SK-N-MC (cell line): ENCODE results near the gene PRSS12.

Experiments used
- DNase-seq: peaks from one replicate; pipeline ENCODE4 v3.0.0-alpha.2; 2011; ENCODE audit warnings: low read depth, low spot score
- H3K27ac ChIP-seq: fragments of 200-600 bp; sonication (generic); 2 replicates; pipeline ENCODE4 v1.5.1; 2016; ENCODE audit warnings: mixed run types
- H3K36me3 ChIP-seq: fragments of 200-600 bp; sonication (generic); 2 replicates; pipeline ENCODE4 v1.6.1; 2017; ENCODE audit warnings: antibody characterized with exemption, low read length, mixed read lengths; ENCODE audit not compliant: insufficient read depth
- H3K4me3 ChIP-seq: fragments of 200-600 bp; sonication (generic); 2 replicates; pipeline ENCODE4 v1.5.1; 2016
- H3K9ac ChIP-seq: fragments of 200-600 bp; sonication (generic); 2 replicates; pipeline ENCODE4 v1.8.0; 2017; ENCODE audit warnings: mixed run types, mixed read lengths; ENCODE audit not compliant: insufficient read length
- H3K9me3 ChIP-seq: fragments of 200-600 bp; sonication (generic); 2 replicates; pipeline ENCODE4 v1.6.1; 2017; ENCODE audit warnings: low read depth, mild to moderate bottlenecking, antibody characterized with exemption, low read length, moderate library complexity, mixed read lengths
- EZH2 ChIP-seq: fragments of 200-600 bp; sonication (generic); IDR thresholded peaks from one replicate; pipeline ENCODE4 v1.6.1; 2017; ENCODE audit warnings: antibody characterized with exemption
- FOXP2 ChIP-seq: optimal IDR thresholded peaks from 2 replicates; pipeline ENCODE3; 2011; ENCODE audit warnings: mild to moderate bottlenecking, moderate library complexity; ENCODE audit not compliant: insufficient read depth; ENCODE audit errors: extremely low read length, control extremely low read depth
- POLR2AphosphoS5 ChIP-seq: IDR thresholded peaks from 2 replicates; pipeline ENCODE4 v1.6.1; 2012; ENCODE audit warnings: mild to moderate bottlenecking, low read depth, low read length, borderline replicate concordance

Gene PRSS12

GRCh38 chr4:118390121-118390520, 37.3 kb upstream of the PRSS12 start:
- TF ChIP-seq EZH2 (no peak), POLR2AphosphoS5 (no peak), FOXP2 (no peak)
- DNase-seq, result no peak
- Histone ChIP-seq H3K36me3 (no peaks in the 10 kb centered on the region), H3K27ac (no peak overlapping the region), H3K4me3 (no peak overlapping the region), H3K9me3 (no peaks in the 10 kb centered on the region), H3K9ac (no peak overlapping the region)

GRCh38 chr4:118389721-118390120, 36.9 kb upstream of the PRSS12 start:
- no peak for TF ChIP-seq EZH2
- no peak overlapping the region for H3K4me3 ChIP-seq
- no peak overlapping the region for H3K27ac ChIP-seq
- H3K9me3 ChIP-seq, result no peaks in the 10 kb centered on the region
- no peak for DNase-seq
- H3K9ac ChIP-seq, result no peak overlapping the region
- H3K36me3 ChIP-seq, result no peaks in the 10 kb centered on the region

GRCh38 chr4:118388606-118389005, 35.8 kb upstream of the PRSS12 start:
- Histone ChIP-seq H3K36me3 (no peaks in the 10 kb centered on the region), H3K4me3 (no peak overlapping the region), H3K9me3 (no peaks in the 10 kb centered on the region), H3K27ac (no peak overlapping the region), H3K9ac (no peak overlapping the region)
- no peak for TF ChIP-seq FOXP2
- TF ChIP-seq EZH2, result no peak
- no peak for TF ChIP-seq POLR2AphosphoS5
- no peak for DNase-seq

- no peaks in the 10 kb centered on the region for H3K36me3 ChIP-seq
- H3K27ac ChIP-seq, result no peak overlapping the region
- no peak overlapping the region for H3K4me3 ChIP-seq
- DNase-seq, result no peak
- no peaks in the 10 kb centered on the region for H3K9me3 ChIP-seq
- no peak for TF ChIP-seq FOXP2
- no peak overlapping the region for H3K9ac ChIP-seq
Measured at GRCh38 chr4:118381902-118382301, 29.1 kb upstream of the PRSS12 start.

- TF ChIP-seq FOXP2 (no peak), EZH2 (no peak)
- H3K27ac ChIP-seq, result no peak overlapping the region
- H3K4me3 ChIP-seq, result no peak overlapping the region
- no peaks in the 10 kb centered on the region for H3K36me3 ChIP-seq
- no peak for DNase-seq
- H3K9ac ChIP-seq, result no peak overlapping the region
- H3K9me3 ChIP-seq, result no peaks in the 10 kb centered on the region
Measured at GRCh38 chr4:118373614-118374255, 20.9 kb upstream of the PRSS12 start.

GRCh38 chr4:118372251-118372650, 19.4 kb upstream of the PRSS12 start:
- Histone ChIP-seq H3K9ac (no peak overlapping the region), H3K27ac (no peak overlapping the region), H3K4me3 (no peak overlapping the region), H3K36me3 (no peaks in the 10 kb centered on the region), H3K9me3 (no peaks in the 10 kb centered on the region)
- TF ChIP-seq POLR2AphosphoS5, result no peak
- no peak for TF ChIP-seq FOXP2
- TF ChIP-seq EZH2, result no peak
- no peak for DNase-seq

GRCh38 chr4:118369231-118369630, 16.4 kb upstream of the PRSS12 start:
- TF ChIP-seq EZH2, result no peak
- TF ChIP-seq FOXP2, result no peak
- TF ChIP-seq POLR2AphosphoS5, result no peak
- no peak for DNase-seq
- no peak overlapping the region for H3K27ac ChIP-seq
- no peak overlapping the region for H3K4me3 ChIP-seq
- no peaks in the 10 kb centered on the region for H3K9me3 ChIP-seq
- no peak overlapping the region for H3K9ac ChIP-seq
- H3K36me3 ChIP-seq, result no peaks in the 10 kb centered on the region

- Histone ChIP-seq H3K9ac (no peak overlapping the region), H3K36me3 (no peaks in the 10 kb centered on the region), H3K27ac (no peak overlapping the region), H3K4me3 (no peak overlapping the region), H3K9me3 (no peaks in the 10 kb centered on the region)
- DNase-seq, result no peak
- TF ChIP-seq POLR2AphosphoS5 (no peak), EZH2 (no peak), FOXP2 (no peak)
Measured at GRCh38 chr4:118367872-118368271, 15.1 kb upstream of the PRSS12 start.

GRCh38 chr4:118367361-118367760, 14.6 kb upstream of the PRSS12 start:
- TF ChIP-seq FOXP2 (no peak), EZH2 (no peak), POLR2AphosphoS5 (no peak)

More at GRCh38 chr4:118367361-118367760, 14.6 kb upstream of the PRSS12 start:
- Histone ChIP-seq H3K36me3 (no peaks in the 10 kb centered on the region), H3K9ac (no peak overlapping the region), H3K4me3 (no peak overlapping the region), H3K9me3 (no peaks in the 10 kb centered on the region), H3K27ac (no peak overlapping the region)
- DNase-seq, result no peak
